SK-N-SH treated with all-trans-retinoic acid at 6 μM for 48 hours (cell line): ENCODE data around the gene SH3RF2.

Experiments used
- ARNTL ChIP-seq: fragments of 450-650 bp; formaldehyde crosslinking; IDR thresholded peaks from 2 replicates; pipeline ENCODE4 v1.5.0; 2020; ENCODE audit warnings: low read depth, mild to moderate bottlenecking, moderate library complexity, borderline replicate concordance
- OSR1 ChIP-seq: fragments of 250-450 bp; sonication (Bioruptor Pico); IDR thresholded peaks from 2 replicates; pipeline ENCODE4 v1.8.0; 2022; ENCODE audit warnings: moderate library complexity, mild to moderate bottlenecking, inconsistent platforms
- PATZ1 ChIP-seq: fragments of 250-450 bp; sonication (Bioruptor Pico); IDR thresholded peaks from 2 replicates; pipeline ENCODE4 v1.8.0; 2020; ENCODE audit warnings: mild to moderate bottlenecking, moderate library complexity, borderline replicate concordance
- ZFP30 ChIP-seq: fragments of 450-650 bp; formaldehyde crosslinking; IDR thresholded peaks from 2 replicates; pipeline ENCODE4 v1.5.0; 2022; ENCODE audit warnings: mild to moderate bottlenecking, moderate library complexity
- TF ChIP-seq, protein P1 (sequence below): fragments of 250-450 bp; sonication (Bioruptor Pico); IDR thresholded peaks from 2 replicates; pipeline ENCODE4 v1.8.0; 2021; ENCODE audit warnings: low read depth, mild to moderate bottlenecking, moderate library complexity, borderline replicate concordance
- TF ChIP-seq, protein P2 (sequence below): fragments of 250-450 bp; sonication (Bioruptor Pico); IDR thresholded peaks from 2 replicates; pipeline ENCODE4 v1.5.1; 2020; ENCODE audit warnings: low read depth, mild to moderate bottlenecking, moderate library complexity

DNA sequence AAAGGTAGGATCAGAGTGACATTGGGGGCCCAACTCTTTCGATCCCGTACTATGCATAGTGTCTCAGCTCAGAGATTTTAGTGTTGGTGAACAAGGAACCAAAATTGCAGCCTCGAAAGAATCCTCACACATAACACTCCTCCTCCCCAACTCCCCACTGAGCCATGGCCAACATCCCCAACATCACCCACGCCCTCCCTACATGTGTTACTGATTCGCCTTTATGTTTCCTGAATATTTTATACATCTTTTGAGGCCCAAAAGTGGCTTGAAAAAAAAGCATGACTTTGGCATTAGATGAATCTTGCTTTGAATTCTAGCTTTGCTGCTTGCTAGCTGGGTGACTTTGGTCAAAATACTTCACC, 123.8 kb downstream of the SH3RF2 start:
- TF ChIP-seq OSR1 (CRISPR knock-in tag): no peak
- TF ChIP-seq, protein P1, sequence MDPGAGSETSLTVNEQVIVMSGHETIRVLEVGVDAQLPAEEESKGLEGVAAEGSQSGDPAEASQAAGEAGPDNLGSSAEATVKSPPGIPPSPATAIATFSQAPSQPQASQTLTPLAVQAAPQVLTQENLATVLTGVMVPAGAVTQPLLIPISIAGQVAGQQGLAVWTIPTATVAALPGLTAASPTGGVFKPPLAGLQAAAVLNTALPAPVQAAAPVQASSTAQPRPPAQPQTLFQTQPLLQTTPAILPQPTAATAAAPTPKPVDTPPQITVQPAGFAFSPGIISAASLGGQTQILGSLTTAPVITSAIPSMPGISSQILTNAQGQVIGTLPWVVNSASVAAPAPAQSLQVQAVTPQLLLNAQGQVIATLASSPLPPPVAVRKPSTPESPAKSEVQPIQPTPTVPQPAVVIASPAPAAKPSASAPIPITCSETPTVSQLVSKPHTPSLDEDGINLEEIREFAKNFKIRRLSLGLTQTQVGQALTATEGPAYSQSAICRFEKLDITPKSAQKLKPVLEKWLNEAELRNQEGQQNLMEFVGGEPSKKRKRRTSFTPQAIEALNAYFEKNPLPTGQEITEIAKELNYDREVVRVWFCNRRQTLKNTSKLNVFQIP (CRISPR knock-in tag): no peak
- TF ChIP-seq PATZ1 (CRISPR knock-in tag): no peak
- TF ChIP-seq ARNTL (CRISPR knock-in tag): no peak
- no peak for TF ChIP-seq ZFP30
- TF ChIP-seq, protein P2, sequence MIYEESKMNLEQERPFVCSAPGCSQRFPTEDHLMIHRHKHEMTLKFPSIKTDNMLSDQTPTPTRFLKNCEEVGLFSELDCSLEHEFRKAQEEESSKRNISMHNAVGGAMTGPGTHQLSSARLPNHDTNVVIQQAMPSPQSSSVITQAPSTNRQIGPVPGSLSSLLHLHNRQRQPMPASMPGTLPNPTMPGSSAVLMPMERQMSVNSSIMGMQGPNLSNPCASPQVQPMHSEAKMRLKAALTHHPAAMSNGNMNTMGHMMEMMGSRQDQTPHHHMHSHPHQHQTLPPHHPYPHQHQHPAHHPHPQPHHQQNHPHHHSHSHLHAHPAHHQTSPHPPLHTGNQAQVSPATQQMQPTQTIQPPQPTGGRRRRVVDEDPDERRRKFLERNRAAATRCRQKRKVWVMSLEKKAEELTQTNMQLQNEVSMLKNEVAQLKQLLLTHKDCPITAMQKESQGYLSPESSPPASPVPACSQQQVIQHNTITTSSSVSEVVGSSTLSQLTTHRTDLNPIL (CRISPR knock-in tag): no peak
